PC-9 (cell line): ENCODE measurements around the gene FAM174A. TPM values are rescaled to one million over a fixed set of nuclear protein-coding genes. Genes with fewer than 3 reads are reported as not detected.

Experiments used
- BruUV-seq: library from RNA; stranded (reverse); fragments of 400-500 nt; replicated peaks from 2 replicates; lab custom pipeline; 2021; lab: Mats Ljungman, UMichigan
- CTCF ChIA-PET: fragments of 300-600 bp; sonication (Branson Sonifier 250); formaldehyde crosslinking; loops from one replicate; lab custom pipeline; 2022; ENCODE audit warnings: antibody characterized with exemption; lab: Charles Lee
- POLR2A ChIA-PET: fragments of 300-600 bp; sonication (Branson Sonifier 250); formaldehyde crosslinking; loops from one replicate; lab custom pipeline; 2022; ENCODE audit warnings: antibody characterized with exemption; ENCODE audit not compliant: unreplicated experiment; lab: Charles Lee
- DNase-seq, 2 experiments: peaks; one replicate each; pipeline versions ENCODE4 v3.0.0 to v3.0.0-alpha.2; 2015 to 2022; ENCODE audit warnings: mixed read lengths in 1 of 2
- H2AFZ ChIP-seq: fragments of 200-600 bp; sonication (generic); 2 replicates; pipeline ENCODE4 v1.8.1; 2017; ENCODE audit warnings: antibody characterized with exemption
- H3F3A ChIP-seq: fragments of 200-600 bp; sonication (generic); 2 replicates; pipeline ENCODE4 v1.8.1; 2017; ENCODE audit warnings: antibody characterized with exemption, mild to moderate bottlenecking, low read depth; ENCODE audit not compliant: insufficient read depth
- H3K27ac ChIP-seq: fragments of 200-600 bp; sonication (generic); 2 replicates; pipeline ENCODE4 v1.6.1; 2016; ENCODE audit warnings: mixed run types
- H3K27me3 ChIP-seq: fragments of 200-600 bp; sonication (generic); 2 replicates; pipeline ENCODE4 v1.6.1; 2016; ENCODE audit warnings: low read depth, mixed run types; ENCODE audit not compliant: insufficient read depth
- H3K36me3 ChIP-seq: fragments of 200-600 bp; sonication (generic); 2 replicates; pipeline ENCODE4 v1.6.1; 2016; ENCODE audit warnings: low read depth, mixed run types
- H3K4me1 ChIP-seq: fragments of 200-600 bp; sonication (generic); replicated peaks from 2 replicates; pipeline ENCODE4 v1.6.1; 2016; ENCODE audit warnings: mixed run types; ENCODE audit not compliant: insufficient read depth
- H3K4me2 ChIP-seq: fragments of 200-600 bp; sonication (generic); 2 replicates; pipeline ENCODE4 v1.6.1; 2017; ENCODE audit warnings: mixed run types
- H3K4me3 ChIP-seq: fragments of 200-600 bp; sonication (generic); 2 replicates; pipeline ENCODE4 v1.6.1; 2016; ENCODE audit warnings: mixed run types
- H3K79me2 ChIP-seq: fragments of 200-600 bp; sonication (generic); 2 replicates; pipeline ENCODE4 v1.6.1; 2017; ENCODE audit warnings: low read depth, mixed run types
- H3K9me2 ChIP-seq: fragments of 200-600 bp; sonication (generic); 2 replicates; pipeline ENCODE4 v1.8.1; 2017; ENCODE audit warnings: mild to moderate bottlenecking; ENCODE audit not compliant: insufficient read depth
- H3K9me3 ChIP-seq: fragments of 200-600 bp; sonication (generic); 2 replicates; pipeline ENCODE4 v1.8.1; 2016; ENCODE audit warnings: low read depth; ENCODE audit not compliant: insufficient read depth
- H4K20me1 ChIP-seq: fragments of 200-600 bp; sonication (generic); 2 replicates; pipeline ENCODE4 v1.8.1; 2017; ENCODE audit not compliant: insufficient read depth
- EZH2 ChIP-seq: fragments of 200-600 bp; sonication (generic); IDR thresholded peaks from 2 replicates; pipeline ENCODE4 v1.8.0; 2017; ENCODE audit warnings: antibody characterized with exemption, low read depth
- intact Hi-C: fragments of 100-400 bp; cut with micrococcal nuclease; formaldehyde crosslinking; loops from one replicate; pipeline ENCODE4 v1.10.0; 2022; ENCODE audit not compliant: unreplicated experiment
- total RNA-seq: library from RNA; stranded (reverse); gene quantifications from 2 replicates; pipeline ENCODE4 v1.2.3, GENCODE V29; 2021
- TF ChIP-seq, protein P1 (sequence below): fragments of 200-600 bp; sonication (generic); conservative IDR thresholded peaks from 2 replicates; pipeline ENCODE4 v1.6.1; 2017; ENCODE audit warnings: mixed run types, antibody characterized with exemption, mild to moderate bottlenecking, moderate library complexity

FAM174A gene
- total RNA-seq, 1 experiment from 2014 or later, result 9.2 TPM

DNA sequence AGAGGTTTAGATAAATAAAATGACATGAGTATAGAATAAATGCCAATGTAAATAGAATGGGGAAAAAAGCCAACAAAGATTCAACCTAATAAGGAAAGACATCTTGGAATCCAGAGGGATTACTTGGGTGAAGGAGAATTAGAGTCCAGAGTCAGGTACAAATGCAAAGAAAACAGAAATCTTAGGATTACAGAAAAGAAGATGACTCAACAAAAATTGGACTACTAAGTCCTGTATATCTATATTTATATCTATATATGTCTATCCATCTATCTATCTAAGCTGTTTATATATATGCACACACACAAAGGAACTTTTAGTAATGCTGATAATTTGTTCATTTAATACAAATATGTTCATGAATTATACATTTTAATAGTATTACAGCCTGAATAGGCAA, 27.6 kb downstream of the FAM174A start:
- no peaks in the 10 kb centered on the region for H3K27me3 ChIP-seq
- H3K27ac ChIP-seq, result no peak overlapping the region
- no peaks in the 10 kb centered on the region for H3K4me1 ChIP-seq
- BruUV-seq, result no TSS peak
- H2AFZ ChIP-seq, result no peak overlapping the region
- H3K79me2 ChIP-seq, result no peaks in the 10 kb centered on the region
- CTCF ChIA-PET, result no interaction called here
- POLR2A ChIA-PET, result no interaction called here
- no peak for TF ChIP-seq EZH2
- TF ChIP-seq, protein P1, sequence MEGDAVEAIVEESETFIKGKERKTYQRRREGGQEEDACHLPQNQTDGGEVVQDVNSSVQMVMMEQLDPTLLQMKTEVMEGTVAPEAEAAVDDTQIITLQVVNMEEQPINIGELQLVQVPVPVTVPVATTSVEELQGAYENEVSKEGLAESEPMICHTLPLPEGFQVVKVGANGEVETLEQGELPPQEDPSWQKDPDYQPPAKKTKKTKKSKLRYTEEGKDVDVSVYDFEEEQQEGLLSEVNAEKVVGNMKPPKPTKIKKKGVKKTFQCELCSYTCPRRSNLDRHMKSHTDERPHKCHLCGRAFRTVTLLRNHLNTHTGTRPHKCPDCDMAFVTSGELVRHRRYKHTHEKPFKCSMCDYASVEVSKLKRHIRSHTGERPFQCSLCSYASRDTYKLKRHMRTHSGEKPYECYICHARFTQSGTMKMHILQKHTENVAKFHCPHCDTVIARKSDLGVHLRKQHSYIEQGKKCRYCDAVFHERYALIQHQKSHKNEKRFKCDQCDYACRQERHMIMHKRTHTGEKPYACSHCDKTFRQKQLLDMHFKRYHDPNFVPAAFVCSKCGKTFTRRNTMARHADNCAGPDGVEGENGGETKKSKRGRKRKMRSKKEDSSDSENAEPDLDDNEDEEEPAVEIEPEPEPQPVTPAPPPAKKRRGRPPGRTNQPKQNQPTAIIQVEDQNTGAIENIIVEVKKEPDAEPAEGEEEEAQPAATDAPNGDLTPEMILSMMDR, result no peak
- no peak overlapping the region for H3K4me3 ChIP-seq
- H4K20me1 ChIP-seq, result no peaks in the 10 kb centered on the region
- no peaks in the 10 kb centered on the region for H3K36me3 ChIP-seq
- H3K9me3 ChIP-seq, result no peaks in the 10 kb centered on the region
- H3F3A ChIP-seq, result no peaks in the 10 kb centered on the region
- intact Hi-C loops, result no loop called here
- H3K9me2 ChIP-seq, result no peaks in the 10 kb centered on the region
- DNase-seq, result no peak
- no peak overlapping the region for H3K4me2 ChIP-seq

DNA sequence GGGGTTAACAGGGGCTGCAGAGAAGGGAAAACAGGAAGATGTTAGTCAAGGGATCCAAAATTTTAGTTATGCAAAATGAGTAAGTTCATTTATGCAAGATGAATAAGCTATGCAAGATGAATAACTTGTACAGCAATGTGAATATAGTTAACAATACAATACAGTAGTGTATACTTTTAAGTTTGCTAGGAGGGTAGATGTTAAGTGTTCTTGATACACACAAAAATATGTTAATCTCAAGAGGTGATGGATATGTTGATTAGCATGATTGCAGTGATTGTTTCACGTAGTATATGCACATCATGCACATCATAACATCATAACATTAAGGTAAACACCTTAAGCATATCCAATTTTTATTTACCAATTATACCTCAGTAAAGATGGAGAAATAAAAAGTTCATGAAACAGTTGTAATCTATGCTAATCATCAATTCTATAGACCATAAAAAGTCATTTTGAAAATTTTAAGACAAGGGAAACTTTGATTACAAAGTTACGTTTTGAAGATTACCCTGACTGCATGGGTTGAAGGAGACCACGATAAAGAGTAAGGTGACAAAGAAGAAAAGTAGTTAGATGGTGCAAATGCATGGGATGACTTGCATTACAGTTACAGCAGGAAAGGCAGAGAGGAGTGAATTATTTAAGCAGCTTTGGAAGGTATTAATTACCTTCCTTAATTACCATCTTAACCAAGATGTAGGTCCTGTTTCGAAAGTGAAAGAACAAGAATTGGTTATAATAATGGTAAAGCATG, 31.4 kb downstream of the FAM174A start:
- H3K36me3 ChIP-seq, result no peaks in the 10 kb centered on the region
- no peak for TF ChIP-seq EZH2
- TF ChIP-seq, protein P1, result no peak
- POLR2A ChIA-PET, result no interaction called here
- H2AFZ ChIP-seq, result no peak overlapping the region
- H3K9me3 ChIP-seq, result no peaks in the 10 kb centered on the region
- intact Hi-C loops, result no loop called here
- no peak overlapping the region for H3K27ac ChIP-seq
- H3K27me3 ChIP-seq, result no peaks in the 10 kb centered on the region
- DNase-seq, result no peak
- no TSS peak for BruUV-seq
- H3K79me2 ChIP-seq, result no peaks in the 10 kb centered on the region
- CTCF ChIA-PET, result no interaction called here
- H3K9me2 ChIP-seq, result no peaks in the 10 kb centered on the region
- H3F3A ChIP-seq, result no peaks in the 10 kb centered on the region
- no peak overlapping the region for H3K4me2 ChIP-seq
- no peaks in the 10 kb centered on the region for H4K20me1 ChIP-seq
- H3K4me3 ChIP-seq, result no peak overlapping the region
- H3K4me1 ChIP-seq, result no peaks in the 10 kb centered on the region

DNA sequence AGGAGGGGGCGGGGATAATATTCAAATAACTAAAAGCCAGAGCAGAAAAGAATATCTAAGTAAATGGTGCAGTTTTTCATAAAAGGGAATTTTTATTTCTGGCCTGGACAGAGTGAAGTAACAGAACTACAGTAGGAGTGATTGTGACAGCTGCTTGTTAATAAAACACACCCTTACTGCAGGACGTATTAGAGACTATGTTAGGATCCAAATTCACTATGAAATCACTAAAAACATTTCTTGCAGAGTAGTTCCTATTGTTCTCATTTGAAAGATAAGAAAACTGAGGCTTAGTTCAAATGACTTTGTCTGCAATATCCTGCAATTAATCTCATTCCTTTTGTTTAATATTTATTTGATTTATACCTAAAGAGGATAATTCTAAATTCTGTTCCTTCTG, 39.5 kb downstream of the FAM174A start:
- no peak for DNase-seq

More for the DNA sequence above, 39.5 kb downstream of the FAM174A start:
- H3K79me2 ChIP-seq, result no peaks in the 10 kb centered on the region
- H3K4me1 ChIP-seq, result no peaks in the 10 kb centered on the region
- BruUV-seq, result no TSS peak
- no peaks in the 10 kb centered on the region; the same call in 1 of the 2 replicates for H3K9me2 ChIP-seq
- no peaks in the 10 kb centered on the region for H4K20me1 ChIP-seq
- intact Hi-C loops, result no loop called here
- no peak for TF ChIP-seq EZH2
- TF ChIP-seq, protein P1, result no peak
- H3K4me3 ChIP-seq, result no peak overlapping the region
- no peaks in the 10 kb centered on the region for H3K9me3 ChIP-seq
- H2AFZ ChIP-seq, result no peak overlapping the region
- no peak overlapping the region for H3K27ac ChIP-seq
- H3F3A ChIP-seq, result no peaks in the 10 kb centered on the region
- no peaks in the 10 kb centered on the region for H3K27me3 ChIP-seq
- no peaks in the 10 kb centered on the region for H3K36me3 ChIP-seq
- ChIA-PET CTCF (interaction anchor here (0.6 kb wide), 1 partner anchor 1516 kb away, joined by 4 read pairs; no protein-coding TSS in a partner anchor), POLR2A (no interaction called here)
- no peak overlapping the region for H3K4me2 ChIP-seq
